ENCODE measurements around the gene TMEM165.

- TF ChIP-seq CTCF (IDR thresholded peaks at IDR 0.05) (no peak), POLR2A (IDR thresholded peaks at IDR 0.05) (no peak)
Measured at GRCh38 chr4:55386073-55386472, 9.7 kb upstream of the TMEM165 start.
